Smooth muscle cell (in vitro differentiated cells): ENCODE data around the gene ZNF516. TPM values are rescaled to one million over a fixed set of nuclear protein-coding genes. Genes with fewer than 3 reads are reported as not detected.

ENCODE experiments used
- DNase-seq: peaks from one replicate; lab custom pipeline; 2025; ENCODE audit not compliant: unreplicated experiment; lab: John Stamatoyannopoulos, UW
- H2AFZ ChIP-seq: fragments of 200-600 bp; sonication (generic); 2 replicates; pipeline ENCODE4 v1.6.0; 2016; ENCODE audit warnings: antibody characterized with exemption, low read depth, mild to moderate bottlenecking
- H3F3A ChIP-seq: fragments of 200-600 bp; sonication (generic); 2 replicates; pipeline ENCODE4 v1.6.0; 2017; ENCODE audit warnings: antibody characterized with exemption, low read depth
- H3K27ac ChIP-seq: fragments of 200-600 bp; sonication (generic); 2 replicates; pipeline ENCODE4 v1.5.1; 2016; ENCODE audit warnings: low read depth, mild to moderate bottlenecking
- H3K27me3 ChIP-seq: fragments of 200-600 bp; sonication (generic); 2 replicates; pipeline ENCODE4 v1.6.1; 2016; ENCODE audit warnings: low read depth, mild to moderate bottlenecking
- H3K36me3 ChIP-seq: fragments of 200-600 bp; sonication (generic); 2 replicates; pipeline ENCODE4 v1.5.1; 2016; ENCODE audit warnings: low read depth
- H3K4me1 ChIP-seq: fragments of 200-600 bp; sonication (generic); 2 replicates; pipeline ENCODE4 v1.5.1; 2016; ENCODE audit warnings: low read depth
- H3K4me2 ChIP-seq: fragments of 200-600 bp; sonication (generic); 2 replicates; pipeline ENCODE4 v1.6.0; 2016; ENCODE audit warnings: mild to moderate bottlenecking
- H3K4me3 ChIP-seq: fragments of 200-600 bp; sonication (generic); 2 replicates; pipeline ENCODE4 v1.5.1; 2016; ENCODE audit warnings: mild to moderate bottlenecking
- H3K79me2 ChIP-seq: fragments of 200-600 bp; sonication (generic); 2 replicates; pipeline ENCODE4 v1.6.0; 2016; ENCODE audit warnings: low read depth, mild to moderate bottlenecking
- H3K9ac ChIP-seq: fragments of 200-600 bp; sonication (generic); 2 replicates; pipeline ENCODE4 v1.6.0; 2016; ENCODE audit warnings: low read depth
- H3K9me3 ChIP-seq: fragments of 200-600 bp; sonication (generic); replicated peaks from 2 replicates; pipeline ENCODE4 v1.5.1; 2016; ENCODE audit warnings: low read depth
- H4K20me1 ChIP-seq: fragments of 200-600 bp; sonication (generic); 2 replicates; pipeline ENCODE4 v1.6.0; 2016; ENCODE audit warnings: low read depth
- WGBS: methylation state at CpG from one replicate; pipeline ENCODE4 v1.1.7; 2016; ENCODE audit warnings: low lambda C conversion rate; 5-methylcytosine and 5-hydroxymethylcytosine counted together
- polyA plus RNA-seq: library from polyadenylated mRNA; unstranded; fragments of >200 nt; fragmentation: Nextera tagmentation; extraction: Ambion mirVana; gene quantifications from 2 replicates; pipeline ENCODE4 v1.2.1, GENCODE V29; 2016
- total RNA-seq: library from RNA; depleted of rRNA; stranded (reverse); fragments of >200 nt; gene quantifications from 2 replicates; pipeline ENCODE4 v1.2.3, GENCODE V29; 2014
- TF ChIP-seq, protein P1 (sequence below): fragments of 200-600 bp; sonication (generic); IDR thresholded peaks from 2 replicates; pipeline ENCODE4 v1.5.1; 2017; ENCODE audit warnings: borderline replicate concordance, mild to moderate bottlenecking, antibody characterized with exemption; ENCODE audit not compliant: insufficient read depth, poor library complexity, severe bottlenecking

The ZNF516 gene
- total and polyA plus RNA-seq, 2 experiments from 2014 or later = 15.6 to 24.2 TPM

GRCh38 chr18:76464281-76465259, 30.5 kb downstream of the ZNF516 start:
- H4K20me1 ChIP-seq = peaks cover 100% of the 10 kb centered on the region
- no peak overlapping the region for H3K4me3 ChIP-seq
- H3K9me3 ChIP-seq = no peaks in the 10 kb centered on the region
- H3K4me2 ChIP-seq = no peak overlapping the region
- no peaks in the 10 kb centered on the region for H3K27me3 ChIP-seq
- H3K36me3 ChIP-seq = no peaks in the 10 kb centered on the region
- H2AFZ ChIP-seq = no peak overlapping the region
- no peaks in the 10 kb centered on the region for H3K4me1 ChIP-seq
- TF ChIP-seq, protein P1, sequence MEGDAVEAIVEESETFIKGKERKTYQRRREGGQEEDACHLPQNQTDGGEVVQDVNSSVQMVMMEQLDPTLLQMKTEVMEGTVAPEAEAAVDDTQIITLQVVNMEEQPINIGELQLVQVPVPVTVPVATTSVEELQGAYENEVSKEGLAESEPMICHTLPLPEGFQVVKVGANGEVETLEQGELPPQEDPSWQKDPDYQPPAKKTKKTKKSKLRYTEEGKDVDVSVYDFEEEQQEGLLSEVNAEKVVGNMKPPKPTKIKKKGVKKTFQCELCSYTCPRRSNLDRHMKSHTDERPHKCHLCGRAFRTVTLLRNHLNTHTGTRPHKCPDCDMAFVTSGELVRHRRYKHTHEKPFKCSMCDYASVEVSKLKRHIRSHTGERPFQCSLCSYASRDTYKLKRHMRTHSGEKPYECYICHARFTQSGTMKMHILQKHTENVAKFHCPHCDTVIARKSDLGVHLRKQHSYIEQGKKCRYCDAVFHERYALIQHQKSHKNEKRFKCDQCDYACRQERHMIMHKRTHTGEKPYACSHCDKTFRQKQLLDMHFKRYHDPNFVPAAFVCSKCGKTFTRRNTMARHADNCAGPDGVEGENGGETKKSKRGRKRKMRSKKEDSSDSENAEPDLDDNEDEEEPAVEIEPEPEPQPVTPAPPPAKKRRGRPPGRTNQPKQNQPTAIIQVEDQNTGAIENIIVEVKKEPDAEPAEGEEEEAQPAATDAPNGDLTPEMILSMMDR = no peak
- no peak overlapping the region for H3K27ac ChIP-seq
- peaks cover 91% of the 10 kb centered on the region for H3K79me2 ChIP-seq
- DNase-seq = no peak
- no peaks in the 10 kb centered on the region for H3F3A ChIP-seq
- 96% methylated on average over 19 of the region's 19 CpGs for WGBS
- no peak overlapping the region for H3K9ac ChIP-seq

DNA sequence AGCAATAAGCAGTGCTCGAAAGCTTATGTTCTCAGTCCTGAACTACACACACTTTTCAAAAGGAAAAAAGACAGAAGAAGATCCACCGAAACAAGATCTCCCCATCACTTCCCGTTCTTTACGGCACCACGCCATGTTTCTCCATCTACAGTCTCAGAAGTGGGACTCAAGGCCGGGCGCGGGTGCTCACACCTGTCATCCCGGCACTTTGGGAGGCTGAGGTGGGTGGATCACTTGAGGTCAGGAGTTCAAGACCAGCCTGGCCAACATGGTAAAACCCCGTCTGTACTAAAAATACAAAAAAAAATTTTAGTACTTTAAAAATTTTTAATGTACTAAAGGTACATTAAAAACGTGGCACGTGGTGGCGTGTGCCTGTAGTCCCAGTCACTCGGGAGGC, 31.2 kb downstream of the ZNF516 start:
- no peak overlapping the region for H3K9ac ChIP-seq
- WGBS = 97% methylated on average over 14 of the region's 14 CpGs
- H3K36me3 ChIP-seq = no peaks in the 10 kb centered on the region
- H3K4me2 ChIP-seq = no peak overlapping the region
- no peaks in the 10 kb centered on the region for H3F3A ChIP-seq
- peaks cover 100% of the 10 kb centered on the region for H4K20me1 ChIP-seq
- H2AFZ ChIP-seq = no peak overlapping the region
- peaks cover 86% of the 10 kb centered on the region for H3K79me2 ChIP-seq
- no peak for DNase-seq
- no peaks in the 10 kb centered on the region for H3K27me3 ChIP-seq
- no peak overlapping the region for H3K27ac ChIP-seq
- no peak overlapping the region for H3K4me3 ChIP-seq
- H3K9me3 ChIP-seq = no peaks in the 10 kb centered on the region
- no peaks in the 10 kb centered on the region for H3K4me1 ChIP-seq
- TF ChIP-seq, protein P1 = no peak

DNA sequence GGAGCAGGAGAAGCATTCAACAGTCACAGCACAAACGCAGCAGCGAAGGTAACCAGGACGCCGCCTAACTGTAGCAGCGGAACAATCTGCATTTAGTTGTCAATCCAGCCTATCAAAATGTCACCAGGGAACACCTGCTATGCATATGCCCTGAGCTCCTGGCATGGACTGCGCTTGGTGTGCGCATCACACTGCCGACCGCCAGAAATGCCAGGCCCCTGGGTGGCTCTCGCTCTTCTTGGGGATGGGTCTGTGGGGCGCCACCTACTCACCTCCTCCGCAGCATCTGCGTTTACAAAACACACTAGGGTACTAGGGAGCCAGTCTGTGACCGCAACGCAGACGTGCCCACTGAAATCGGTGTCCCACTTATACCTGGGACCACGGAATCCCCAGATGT, 31.7 kb downstream of the ZNF516 start:
- H4K20me1 ChIP-seq = peaks cover 100% of the 10 kb centered on the region
- no peak for DNase-seq
- H3K9ac ChIP-seq = no peak overlapping the region
- no peaks in the 10 kb centered on the region for H3K9me3 ChIP-seq
- H3K79me2 ChIP-seq = peaks cover 82% of the 10 kb centered on the region
- no peaks in the 10 kb centered on the region for H3K36me3 ChIP-seq
- no peak overlapping the region for H3K4me2 ChIP-seq
- no peak overlapping the region for H3K4me3 ChIP-seq
- H3K4me1 ChIP-seq = no peaks in the 10 kb centered on the region
- H3K27me3 ChIP-seq = no peaks in the 10 kb centered on the region
- H3K27ac ChIP-seq = no peak overlapping the region
- TF ChIP-seq, protein P1 = no peak
- no peaks in the 10 kb centered on the region for H3F3A ChIP-seq
- no peak overlapping the region for H2AFZ ChIP-seq
- 97% methylated on average over 18 of the region's 18 CpGs for WGBS
